WTC11 (cell line): ENCODE measurements around the gene SYTL2. TPM values are rescaled to one million over a fixed set of nuclear protein-coding genes. Genes with fewer than 3 reads are reported as not detected.
"Not testable (repeated sequence)": the region's sequence is repeated elsewhere in the genome, so short reads cannot be mapped to it uniquely, and the experiment has no call there.

Experiments used
- ATAC-seq: fragments of 200-7000 bp; cut with Tn5 transposase; 2 replicates; pipeline ENCODE4 v1.10.0; 2021; ENCODE audit warnings: mild to moderate bottlenecking, moderate library complexity
- CTCF ChIA-PET: fragments of 300-600 bp; sonication (Branson Sonifier 250); formaldehyde crosslinking; loops from one replicate; lab custom pipeline; 2021; ENCODE audit warnings: antibody characterized with exemption; lab: Charles Lee
- POLR2A ChIA-PET: fragments of 350-600 bp; sonication (Branson Sonifier 250); formaldehyde crosslinking; loops from one replicate; lab custom pipeline; 2021; ENCODE audit warnings: antibody characterized with exemption; lab: Charles Lee
- DNase-seq: peaks from one replicate; pipeline ENCODE4 v3.0.0; 2021; ENCODE audit warnings: low spot score
- H3K27ac Mint-ChIP-seq: 2 replicates; pipeline ENCODE4 v1.8.0; 2021; ENCODE audit warnings: mixed read lengths
- H3K27me3 Mint-ChIP-seq: 2 replicates; pipeline ENCODE4 v1.8.0; 2021; ENCODE audit warnings: low read depth, mild to moderate bottlenecking, moderate library complexity, mixed read lengths
- H3K36me3 Mint-ChIP-seq: 2 replicates; pipeline ENCODE4 v1.8.0; 2021; ENCODE audit warnings: mixed read lengths
- H3K4me1 Mint-ChIP-seq: 2 replicates; pipeline ENCODE4 v1.8.0; 2022; ENCODE audit warnings: mixed read lengths
- H3K4me3 Mint-ChIP-seq: 2 replicates; pipeline ENCODE4 v1.8.0; 2021; ENCODE audit warnings: mild to moderate bottlenecking, moderate library complexity, mixed read lengths
- H3K9me3 Mint-ChIP-seq: 2 replicates; pipeline ENCODE4 v1.8.0; 2021; ENCODE audit warnings: mixed read lengths
- CREB1 ChIP-seq: sonication (generic); formaldehyde crosslinking; IDR thresholded peaks from 2 replicates; pipeline ENCODE4 v1.8.0; 2023; ENCODE audit warnings: mild to moderate bottlenecking, missing genetic modification reagents
- E2F4 ChIP-seq: sonication (generic); formaldehyde crosslinking; IDR thresholded peaks from 2 replicates; pipeline ENCODE4 v1.8.1; 2022; ENCODE audit warnings: low read depth, mild to moderate bottlenecking, moderate library complexity, missing genetic modification reagents, borderline replicate concordance
- ESRRA ChIP-seq: sonication (generic); formaldehyde crosslinking; IDR thresholded peaks from 2 replicates; pipeline ENCODE4 v1.8.1; 2022; ENCODE audit warnings: mild to moderate bottlenecking, missing genetic modification reagents, borderline replicate concordance
- ETV6 ChIP-seq: sonication (generic); formaldehyde crosslinking; IDR thresholded peaks from 2 replicates; pipeline ENCODE4 v1.8.1; 2022; ENCODE audit warnings: mild to moderate bottlenecking, missing genetic modification reagents
- FOXJ3 ChIP-seq: sonication (generic); formaldehyde crosslinking; IDR thresholded peaks from 2 replicates; pipeline ENCODE4 v1.9.0; 2021; ENCODE audit warnings: missing genetic modification reagents, mild to moderate bottlenecking, borderline replicate concordance
- GRHL2 ChIP-seq: fragments of 250-450 bp; sonication (Bioruptor Pico); IDR thresholded peaks from 2 replicates; pipeline ENCODE4 v1.8.0; 2022; ENCODE audit warnings: mild to moderate bottlenecking, moderate library complexity; ENCODE audit not compliant: insufficient replicate concordance, severe bottlenecking
- HMGA2 ChIP-seq: fragments of 250-450 bp; sonication (Bioruptor Pico); IDR thresholded peaks from 2 replicates; pipeline ENCODE4 v1.4.0; 2021; ENCODE audit warnings: mild to moderate bottlenecking, moderate library complexity
- JAZF1 ChIP-seq: fragments of 250-450 bp; sonication (Bioruptor Pico); IDR thresholded peaks from 2 replicates; pipeline ENCODE4 v1.9.0; 2021; ENCODE audit warnings: moderate library complexity, mild to moderate bottlenecking, inconsistent platforms
- NFE2L1 ChIP-seq: sonication (generic); formaldehyde crosslinking; IDR thresholded peaks from 2 replicates; pipeline ENCODE4 v1.8.1; 2023; ENCODE audit warnings: missing genetic modification reagents
- NR1H2 ChIP-seq: sonication (generic); formaldehyde crosslinking; IDR thresholded peaks from 2 replicates; pipeline ENCODE4 v1.9.0; 2021; ENCODE audit warnings: mild to moderate bottlenecking, moderate library complexity, missing genetic modification reagents
- SMAD4 ChIP-seq: sonication (generic); formaldehyde crosslinking; IDR thresholded peaks from 2 replicates; pipeline ENCODE4 v1.8.0; 2022; ENCODE audit warnings: mild to moderate bottlenecking, missing genetic modification reagents
- SOX15 ChIP-seq: fragments of 250-450 bp; sonication (Bioruptor Pico); IDR thresholded peaks from 2 replicates; pipeline ENCODE4 v1.9.0; 2021; ENCODE audit warnings: mild to moderate bottlenecking
- ZNF138 ChIP-seq: sonication (generic); formaldehyde crosslinking; conservative IDR thresholded peaks from 2 replicates; pipeline ENCODE4 v1.8.1; 2022; ENCODE audit warnings: mild to moderate bottlenecking, moderate library complexity, missing genetic modification reagents
- ZNF219 ChIP-seq: sonication (generic); formaldehyde crosslinking; IDR thresholded peaks from 2 replicates; pipeline ENCODE4 v1.8.0; 2023; ENCODE audit warnings: missing genetic modification reagents, mild to moderate bottlenecking, borderline replicate concordance
- ZNF263 ChIP-seq: sonication (generic); formaldehyde crosslinking; IDR thresholded peaks from 2 replicates; pipeline ENCODE4 v1.8.1; 2022; ENCODE audit warnings: low read depth, mild to moderate bottlenecking, moderate library complexity, missing genetic modification reagents
- ZNF423 ChIP-seq: fragments of 250-450 bp; sonication (Bioruptor Pico); IDR thresholded peaks from 2 replicates; pipeline ENCODE4 v2.1.2; 2022; ENCODE audit warnings: mild to moderate bottlenecking, moderate library complexity
- ZNF671 ChIP-seq: fragments of 250-450 bp; sonication (Bioruptor Pico); IDR thresholded peaks from 2 replicates; pipeline ENCODE4 v1.8.0; 2021; ENCODE audit warnings: mild to moderate bottlenecking
- total RNA-seq: library from RNA; stranded (reverse); gene quantifications from 3 replicates; pipeline ENCODE4 v1.2.3, GENCODE V29; 2021
- TF ChIP-seq, protein P1 (sequence below): sonication (generic); formaldehyde crosslinking; IDR thresholded peaks from 2 replicates; pipeline ENCODE4 v1.8.0; 2023; ENCODE audit warnings: missing genetic modification reagents
- TF ChIP-seq, protein P2 (sequence below): fragments of 250-450 bp; sonication (Bioruptor Pico); IDR thresholded peaks from 2 replicates; pipeline ENCODE4 v2.1.2; 2022; ENCODE audit warnings: mild to moderate bottlenecking, moderate library complexity
- TF ChIP-seq, protein P3 (sequence below): sonication (generic); formaldehyde crosslinking; IDR thresholded peaks from 2 replicates; pipeline ENCODE4 v1.8.1; 2023; ENCODE audit warnings: mild to moderate bottlenecking, missing genetic modification reagents, moderate library complexity
- TF ChIP-seq, protein P4 (sequence below): fragments of 250-450 bp; sonication (Bioruptor Pico); IDR thresholded peaks from 2 replicates; pipeline ENCODE4 v1.9.0; 2021; ENCODE audit warnings: mild to moderate bottlenecking

The SYTL2 gene
- total RNA-seq, 1 experiment from 2014 or later = 7.1 TPM

DNA sequence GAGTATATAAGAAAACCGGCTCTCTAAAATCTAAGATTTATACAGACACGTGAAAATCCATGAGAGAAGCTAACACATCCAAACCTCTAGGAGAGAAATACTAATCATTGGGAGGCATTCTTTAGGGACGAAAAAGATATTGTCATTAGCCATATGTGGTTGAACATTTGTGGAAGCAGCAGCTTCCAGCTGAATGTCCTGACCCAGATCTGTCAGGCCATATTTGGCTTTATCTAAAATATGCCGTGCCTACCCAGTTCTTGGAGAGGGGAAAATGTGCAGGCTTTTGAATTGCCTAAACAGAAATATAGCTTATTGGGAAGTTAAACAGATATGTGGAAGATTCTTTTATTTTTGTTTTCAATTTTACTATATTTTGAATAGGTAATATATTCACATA lies 131.4 kb downstream of the SYTL2 start (continued):
- TF ChIP-seq HMGA2 (CRISPR knock-in tag) = no peak

GRCh38 chr11:85673393-85673792 lies 137.5 kb downstream of the SYTL2 start:
- Mint-ChIP-seq H3K36me3 (peaks cover 14% of the 10 kb centered on the region), H3K27me3 (peaks cover 61% of the 10 kb centered on the region), H3K4me3 (no peak overlapping the region), H3K9me3 (peaks cover 34% of the 10 kb centered on the region), H3K27ac (no peak overlapping the region), H3K4me1 (peaks cover 4% of the 10 kb centered on the region; the same call in 1 of the 2 replicates)
- ChIA-PET CTCF (no interaction called here), POLR2A (no interaction called here)
- TF ChIP-seq ETV6 (CRISPR knock-in tag) = no peak
- TF ChIP-seq ESRRA (CRISPR knock-in tag) = no peak
- no peak for TF ChIP-seq ZNF138 (CRISPR knock-in tag)
- TF ChIP-seq NR1H2 (CRISPR knock-in tag) = no peak
- TF ChIP-seq, protein P1, sequence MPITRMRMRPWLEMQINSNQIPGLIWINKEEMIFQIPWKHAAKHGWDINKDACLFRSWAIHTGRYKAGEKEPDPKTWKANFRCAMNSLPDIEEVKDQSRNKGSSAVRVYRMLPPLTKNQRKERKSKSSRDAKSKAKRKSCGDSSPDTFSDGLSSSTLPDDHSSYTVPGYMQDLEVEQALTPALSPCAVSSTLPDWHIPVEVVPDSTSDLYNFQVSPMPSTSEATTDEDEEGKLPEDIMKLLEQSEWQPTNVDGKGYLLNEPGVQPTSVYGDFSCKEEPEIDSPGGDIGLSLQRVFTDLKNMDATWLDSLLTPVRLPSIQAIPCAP (CRISPR knock-in tag) = no peak
- TF ChIP-seq SOX15 (CRISPR knock-in tag) = no peak
- no peak for TF ChIP-seq CREB1 (CRISPR knock-in tag)
- TF ChIP-seq ZNF263 (CRISPR knock-in tag) = no peak
- no peak for TF ChIP-seq SMAD4
- TF ChIP-seq, protein P2, sequence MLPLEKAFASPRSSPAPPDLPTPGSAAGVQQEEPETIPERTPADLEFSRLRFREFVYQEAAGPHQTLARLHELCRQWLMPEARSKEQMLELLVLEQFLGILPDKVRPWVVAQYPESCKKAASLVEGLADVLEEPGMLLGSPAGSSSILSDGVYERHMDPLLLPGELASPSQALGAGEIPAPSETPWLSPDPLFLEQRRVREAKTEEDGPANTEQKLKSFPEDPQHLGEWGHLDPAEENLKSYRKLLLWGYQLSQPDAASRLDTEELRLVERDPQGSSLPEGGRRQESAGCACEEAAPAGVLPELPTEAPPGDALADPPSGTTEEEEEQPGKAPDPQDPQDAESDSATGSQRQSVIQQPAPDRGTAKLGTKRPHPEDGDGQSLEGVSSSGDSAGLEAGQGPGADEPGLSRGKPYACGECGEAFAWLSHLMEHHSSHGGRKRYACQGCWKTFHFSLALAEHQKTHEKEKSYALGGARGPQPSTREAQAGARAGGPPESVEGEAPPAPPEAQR = no peak
- TF ChIP-seq ZNF219 = no peak
- no peak for TF ChIP-seq E2F4 (CRISPR knock-in tag)
- TF ChIP-seq, protein P3, sequence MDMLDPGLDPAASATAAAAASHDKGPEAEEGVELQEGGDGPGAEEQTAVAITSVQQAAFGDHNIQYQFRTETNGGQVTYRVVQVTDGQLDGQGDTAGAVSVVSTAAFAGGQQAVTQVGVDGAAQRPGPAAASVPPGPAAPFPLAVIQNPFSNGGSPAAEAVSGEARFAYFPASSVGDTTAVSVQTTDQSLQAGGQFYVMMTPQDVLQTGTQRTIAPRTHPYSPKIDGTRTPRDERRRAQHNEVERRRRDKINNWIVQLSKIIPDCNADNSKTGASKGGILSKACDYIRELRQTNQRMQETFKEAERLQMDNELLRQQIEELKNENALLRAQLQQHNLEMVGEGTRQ = no peak
- TF ChIP-seq ZNF423 (CRISPR knock-in tag) = no peak
- TF ChIP-seq FOXJ3 (CRISPR knock-in tag) = no peak
- TF ChIP-seq NFE2L1 = no peak
- no peak for TF ChIP-seq ZNF671 (CRISPR knock-in tag)
- no peak for DNase-seq
- no peak for ATAC-seq

GRCh38 chr11:85672105-85672902 lies 138.6 kb downstream of the SYTL2 start:
- peak; percentile 57; the same call in 1 of the 2 replicates for ATAC-seq
- H3K36me3 Mint-ChIP-seq = peaks cover 14% of the 10 kb centered on the region
- 0 out of 2 replicates have a peak, but pooled peaks cover 4% of the 10 kb centered on the region for H3K4me1 Mint-ChIP-seq
- H3K4me3 Mint-ChIP-seq = no peak overlapping the region
- no peak overlapping the region for H3K27ac Mint-ChIP-seq
- ChIA-PET CTCF (no interaction called here), POLR2A (no interaction called here)
- H3K9me3 Mint-ChIP-seq = peaks cover 34% of the 10 kb centered on the region
- no peak for DNase-seq
- TF ChIP-seq, protein P4, sequence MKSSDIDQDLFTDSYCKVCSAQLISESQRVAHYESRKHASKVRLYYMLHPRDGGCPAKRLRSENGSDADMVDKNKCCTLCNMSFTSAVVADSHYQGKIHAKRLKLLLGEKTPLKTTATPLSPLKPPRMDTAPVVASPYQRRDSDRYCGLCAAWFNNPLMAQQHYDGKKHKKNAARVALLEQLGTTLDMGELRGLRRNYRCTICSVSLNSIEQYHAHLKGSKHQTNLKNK (CRISPR knock-in tag) = no peak
- TF ChIP-seq JAZF1 (CRISPR knock-in tag) (no peak), GRHL2 (no peak)
- peaks cover 61% of the 10 kb centered on the region for H3K27me3 Mint-ChIP-seq

DNA sequence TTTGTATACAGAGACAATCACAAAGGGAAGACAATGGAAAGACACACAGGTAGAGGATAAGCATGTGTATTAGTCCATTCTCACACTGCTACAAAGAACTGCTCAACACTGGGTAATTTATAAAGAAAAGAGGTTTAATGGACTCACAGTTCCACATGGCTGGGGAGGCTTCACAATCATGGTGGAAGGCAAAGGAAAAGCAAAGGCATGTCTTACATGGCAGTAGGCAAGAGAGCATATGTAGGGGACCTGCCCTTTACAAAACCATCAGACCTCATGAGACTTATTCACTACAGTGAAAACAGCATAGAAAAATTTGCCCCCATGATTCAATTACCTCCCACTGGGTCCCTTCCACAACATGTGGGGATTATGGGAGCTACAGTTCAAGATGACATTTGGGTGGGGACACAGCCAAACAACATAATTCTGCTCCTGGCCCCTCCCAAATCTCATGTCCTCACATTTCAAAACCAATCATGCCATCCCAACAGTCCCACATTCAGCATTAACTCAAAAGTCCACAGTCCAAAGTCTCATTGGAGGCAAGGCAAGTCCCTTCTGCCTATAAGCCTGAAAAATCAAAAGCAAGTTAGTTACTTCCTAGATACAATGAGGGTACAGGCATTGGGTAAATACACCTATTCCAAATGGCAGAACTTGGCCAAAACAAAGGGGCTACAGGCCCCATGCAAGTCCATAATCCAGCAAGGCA lies 139.8 kb downstream of the SYTL2 start:
- H3K27ac Mint-ChIP-seq, POLR2A ChIA-PET, DNase-seq, ATAC-seq, H3K4me1 Mint-ChIP-seq, CTCF ChIA-PET, H3K4me3 Mint-ChIP-seq: not testable (repeated sequence)
- peaks cover 61% of the 10 kb centered on the region for H3K27me3 Mint-ChIP-seq
- H3K36me3 Mint-ChIP-seq = peaks cover 14% of the 10 kb centered on the region
- H3K9me3 Mint-ChIP-seq = peaks cover 34% of the 10 kb centered on the region
